ENCODE results near the gene TCEA3. TPM values are rescaled to one million over a fixed set of nuclear protein-coding genes. Genes with fewer than 3 reads are reported as not detected.

TCEA3 gene
- total and polyA plus RNA-seq, 12 donors, result 25.1 to 93.0 (median 67.2) TPM

GRCh38 chr1:23448846-23449245, 24.3 kb upstream of the TCEA3 start:
- TF ChIP-seq, protein P1, sequence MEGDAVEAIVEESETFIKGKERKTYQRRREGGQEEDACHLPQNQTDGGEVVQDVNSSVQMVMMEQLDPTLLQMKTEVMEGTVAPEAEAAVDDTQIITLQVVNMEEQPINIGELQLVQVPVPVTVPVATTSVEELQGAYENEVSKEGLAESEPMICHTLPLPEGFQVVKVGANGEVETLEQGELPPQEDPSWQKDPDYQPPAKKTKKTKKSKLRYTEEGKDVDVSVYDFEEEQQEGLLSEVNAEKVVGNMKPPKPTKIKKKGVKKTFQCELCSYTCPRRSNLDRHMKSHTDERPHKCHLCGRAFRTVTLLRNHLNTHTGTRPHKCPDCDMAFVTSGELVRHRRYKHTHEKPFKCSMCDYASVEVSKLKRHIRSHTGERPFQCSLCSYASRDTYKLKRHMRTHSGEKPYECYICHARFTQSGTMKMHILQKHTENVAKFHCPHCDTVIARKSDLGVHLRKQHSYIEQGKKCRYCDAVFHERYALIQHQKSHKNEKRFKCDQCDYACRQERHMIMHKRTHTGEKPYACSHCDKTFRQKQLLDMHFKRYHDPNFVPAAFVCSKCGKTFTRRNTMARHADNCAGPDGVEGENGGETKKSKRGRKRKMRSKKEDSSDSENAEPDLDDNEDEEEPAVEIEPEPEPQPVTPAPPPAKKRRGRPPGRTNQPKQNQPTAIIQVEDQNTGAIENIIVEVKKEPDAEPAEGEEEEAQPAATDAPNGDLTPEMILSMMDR (IDR thresholded peaks at IDR 0.05), result no peak
- H3K36me3 ChIP-seq, result peaks cover 0 to 85% (median 4%) of the 10 kb centered on the region in 9 donors
- no peak overlapping the region for H3K4me3 ChIP-seq
- DNase-seq (no peak), ATAC-seq (no peak)
- 94 to 97% methylated on average over 1 of the region's 1 CpG for WGBS, 2 donors
- H3K9me3 ChIP-seq, result no peaks in the 10 kb centered on the region
- no peaks in the 10 kb centered on the region for H3K27me3 ChIP-seq
- no peak overlapping the region for H3K27ac ChIP-seq
- peaks cover 0 to 30% (median 12%) of the 10 kb centered on the region in 9 donors for H3K4me1 ChIP-seq
- intact Hi-C loops (cut with DNase I), result no loop called here

DNA sequence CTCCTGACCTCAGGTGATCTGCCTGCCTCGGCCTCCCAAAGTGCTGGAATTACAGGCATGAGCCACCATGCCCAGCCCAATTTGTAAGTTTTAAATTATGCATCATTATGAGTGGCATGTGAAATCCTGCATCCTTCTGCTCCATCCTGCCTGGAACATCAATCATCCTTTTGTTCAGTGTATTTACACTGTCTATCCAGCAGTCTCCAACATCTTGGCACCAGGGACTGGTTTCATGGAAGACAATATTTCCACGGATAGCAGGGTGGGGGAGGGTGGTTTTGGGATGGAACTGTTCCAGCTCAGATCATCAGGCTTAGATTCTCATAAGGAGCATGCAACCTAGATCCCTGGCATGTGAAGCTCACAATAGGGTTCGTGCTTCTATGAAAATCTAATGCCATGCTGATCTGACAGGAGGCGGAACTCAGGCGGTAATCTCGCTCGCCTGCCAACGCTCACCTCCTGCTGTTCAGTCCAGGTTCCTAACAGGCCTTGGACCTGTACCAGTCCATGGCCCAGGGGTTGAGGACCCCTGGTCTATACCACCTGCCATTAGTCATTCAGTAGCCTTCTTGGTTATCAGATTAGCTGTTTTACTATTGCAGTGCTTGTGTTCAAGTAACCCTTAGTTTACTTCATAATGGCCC, 22.2 kb upstream of the TCEA3 start:
- ATAC-seq, result no peak
- H3K27ac ChIP-seq, result no peak overlapping the region
- H3K27me3 ChIP-seq, result no peaks in the 10 kb centered on the region
- peaks cover 0 to 23% (median 11%) of the 10 kb centered on the region in 9 donors for H3K4me1 ChIP-seq
- DNase-seq, result no peak
- peaks cover 0 to 87% (median 8%) of the 10 kb centered on the region in 9 donors for H3K36me3 ChIP-seq
- TF ChIP-seq, protein P1 (IDR thresholded peaks at IDR 0.05), result no peak
- intact Hi-C loops (cut with DNase I), result no loop called here
- WGBS, 2 donors, result 86 to 88% methylated on average over 8 of the region's 8 CpGs
- no peaks in the 10 kb centered on the region for H3K9me3 ChIP-seq
- H3K4me3 ChIP-seq, result no peak overlapping the region

DNA sequence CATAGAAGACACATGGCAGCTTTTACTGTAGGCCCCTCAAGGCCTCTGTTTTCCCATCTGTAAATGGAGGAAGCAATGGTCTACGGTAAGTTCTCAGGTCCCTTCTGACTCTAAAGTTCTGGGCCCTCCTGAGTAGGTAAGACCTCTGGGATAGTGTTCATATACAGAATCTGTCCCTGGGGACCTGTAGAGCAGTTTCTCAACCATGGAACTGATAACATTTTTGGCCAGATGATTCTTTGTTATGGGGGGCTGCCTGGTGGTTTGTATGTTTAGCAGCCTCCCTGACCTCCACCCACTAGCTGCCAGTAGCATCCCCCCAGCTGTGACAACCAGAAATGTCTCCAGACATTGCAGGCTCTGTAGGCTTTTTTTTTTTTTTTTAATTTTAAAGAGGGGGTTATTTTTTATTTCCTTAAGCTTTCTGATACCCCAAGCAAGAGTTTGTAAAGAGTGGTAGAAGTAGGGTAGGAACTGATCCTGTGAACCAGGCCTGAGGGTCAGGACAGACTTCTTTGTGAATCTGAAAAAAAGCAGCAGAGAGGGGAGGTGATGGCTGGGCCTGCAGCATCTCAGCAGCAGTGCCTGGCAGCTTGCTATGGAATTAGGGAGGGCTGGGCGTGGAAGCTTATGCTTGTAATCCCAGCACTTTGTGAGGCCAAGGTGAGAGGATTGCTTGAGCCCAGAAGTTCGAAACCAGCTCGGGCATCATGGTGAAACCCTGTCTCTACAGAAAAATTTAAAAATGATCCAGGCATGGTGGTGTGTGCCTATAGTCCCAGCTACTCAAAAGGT, 20.2 kb upstream of the TCEA3 start:
- H3K9me3 ChIP-seq, result no peaks in the 10 kb centered on the region
- H3K27me3 ChIP-seq, result no peaks in the 10 kb centered on the region
- TF ChIP-seq, protein P1 (IDR thresholded peaks at IDR 0.05), result no peak
- H3K36me3 ChIP-seq, result peaks cover 0 to 91% (median 4%) of the 10 kb centered on the region in 9 donors
- H3K27ac ChIP-seq, result peak overlapping the region in 4 of 10 donors; percentile 8 to 68 (median 40)
- ATAC-seq, result peak in 1 of 8 donors; percentile 8
- peaks cover 0 to 21% (median 4%) of the 10 kb centered on the region in 9 donors for H3K4me1 ChIP-seq
- intact Hi-C loops (cut with DNase I), result no loop called here
- WGBS, 2 donors, result 92 to 96% methylated on average over 4 of the region's 4 CpGs
- peak overlapping the region in 1 of 10 donors; percentile 9 for H3K4me3 ChIP-seq
- DNase-seq, result no peak

GRCh38 chr1:23444104-23444533, 19.6 kb upstream of the TCEA3 start:
- Histone ChIP-seq H3K9me3 (no peaks in the 10 kb centered on the region), H3K4me1 (peaks cover 0 to 21% (median 0%) of the 10 kb centered on the region in 9 donors), H3K27ac (peak overlapping the region in 4 of 10 donors; percentile 8 to 68 (median 40)), H3K4me3 (peak overlapping the region in 1 of 10 donors; percentile 9), H3K27me3 (no peaks in the 10 kb centered on the region), H3K36me3 (peaks cover 0 to 91% (median 11%) of the 10 kb centered on the region in 9 donors)
- TF ChIP-seq, protein P1 (IDR thresholded peaks at IDR 0.05), result no peak
- DNase-seq (peak in 1 of 2 donors; percentile 33), ATAC-seq (peak; percentile 69 to 91 (median 85))
- 68 to 69% methylated on average over 4 of the region's 4 CpGs for WGBS, 2 donors
- intact Hi-C loops (cut with DNase I), result no loop called here
